HG03432 (cell line): Measurements from ENCODE around the gene TMEM163.

Experiments used
- ATAC-seq: cut with Tn5 transposase; IDR thresholded peaks from one replicate; pipeline ENCODE4 v1.9.1; 2021; ENCODE audit warnings: mild to moderate bottlenecking, moderate library complexity; ENCODE audit not compliant: unreplicated experiment

The TMEM163 gene

DNA sequence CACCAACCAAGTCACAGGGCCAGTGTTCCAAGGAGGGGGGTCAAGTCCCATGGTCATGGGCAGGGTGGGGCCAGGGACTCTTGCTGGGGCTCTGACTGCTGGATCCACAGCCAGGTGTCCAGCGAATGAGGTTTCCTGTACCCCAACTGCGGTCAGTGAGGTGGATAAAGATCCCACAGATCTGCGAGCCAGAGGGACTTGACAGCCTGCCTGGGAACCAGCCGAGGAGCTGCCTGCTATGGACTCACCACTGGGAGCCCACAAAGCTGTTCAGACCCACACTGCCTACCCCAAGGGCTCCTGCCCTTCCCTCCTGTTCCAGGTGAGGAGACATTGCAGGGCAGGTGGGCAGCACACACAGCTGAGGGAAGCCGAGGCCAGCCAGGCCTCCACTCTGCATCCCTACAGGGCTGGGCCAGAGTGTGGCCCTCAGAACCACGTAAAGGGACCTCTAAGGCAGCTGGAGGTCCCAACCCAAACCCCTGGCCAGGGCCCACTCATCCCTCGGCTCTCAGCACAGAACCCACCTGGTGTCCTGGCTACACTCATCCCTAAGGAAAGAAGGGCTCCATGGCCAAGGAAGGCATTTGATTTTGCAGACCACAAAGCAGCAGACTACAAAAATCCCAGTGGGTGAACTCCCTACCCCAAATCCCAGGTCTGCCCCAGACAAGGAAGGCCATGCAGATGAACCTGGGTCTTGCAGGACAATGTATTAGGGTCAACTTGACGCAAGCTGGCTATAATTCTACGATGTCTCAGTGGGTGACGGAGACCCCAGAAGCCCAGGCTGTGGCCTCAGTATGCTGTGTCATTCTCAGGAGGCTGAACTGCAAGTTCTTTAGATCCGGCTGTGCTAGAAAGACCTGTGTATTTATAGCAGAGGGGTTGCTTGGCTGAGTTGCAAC lies 255.8 kb downstream of the TMEM163 start:
- no peak for ATAC-seq

GRCh38 chr2:134462275-134462674 lies 256.5 kb downstream of the TMEM163 start:
- ATAC-seq, result no peak

DNA sequence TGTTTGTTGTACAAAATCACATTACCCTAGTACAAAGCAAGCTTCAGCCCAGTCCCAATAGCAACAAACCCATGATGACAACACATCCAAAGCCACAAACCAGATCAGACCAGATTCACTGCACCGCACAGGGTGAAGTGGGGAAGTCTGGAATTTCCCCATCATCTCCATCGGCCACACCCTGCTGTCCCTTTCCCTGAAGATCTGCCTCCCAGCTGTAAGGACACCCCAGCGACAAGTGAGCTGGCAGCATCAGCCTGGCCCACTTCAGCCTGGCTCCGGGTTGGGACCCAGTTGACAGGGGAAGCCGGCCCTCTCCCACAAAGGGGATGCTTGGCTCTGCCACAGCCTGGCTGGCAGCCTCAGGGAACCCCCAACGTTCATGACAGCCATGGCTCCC lies 257.3 kb downstream of the TMEM163 start:
- ATAC-seq, result no peak

DNA sequence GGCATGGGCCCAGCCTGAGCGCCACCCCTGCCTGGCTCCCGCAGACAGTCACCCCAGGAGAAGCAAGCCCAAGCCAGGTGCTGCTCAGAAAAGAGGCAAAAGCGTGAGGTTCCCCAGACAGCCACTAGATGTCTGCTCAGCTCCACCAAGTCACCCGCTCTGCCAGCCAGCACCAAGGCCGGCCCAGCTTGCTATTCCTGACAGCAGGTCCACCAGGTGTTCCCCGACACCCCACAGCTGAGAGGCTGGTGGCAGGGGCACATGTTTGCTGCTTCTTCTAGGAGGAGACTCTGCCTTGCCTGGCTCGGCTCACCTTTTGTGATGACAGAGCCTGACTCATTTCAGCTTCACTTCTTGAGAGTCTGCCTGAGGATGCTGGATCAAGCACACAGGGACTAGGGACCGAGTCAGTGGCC lies 258.2 kb downstream of the TMEM163 start:
- peak; percentile 90 for ATAC-seq

DNA sequence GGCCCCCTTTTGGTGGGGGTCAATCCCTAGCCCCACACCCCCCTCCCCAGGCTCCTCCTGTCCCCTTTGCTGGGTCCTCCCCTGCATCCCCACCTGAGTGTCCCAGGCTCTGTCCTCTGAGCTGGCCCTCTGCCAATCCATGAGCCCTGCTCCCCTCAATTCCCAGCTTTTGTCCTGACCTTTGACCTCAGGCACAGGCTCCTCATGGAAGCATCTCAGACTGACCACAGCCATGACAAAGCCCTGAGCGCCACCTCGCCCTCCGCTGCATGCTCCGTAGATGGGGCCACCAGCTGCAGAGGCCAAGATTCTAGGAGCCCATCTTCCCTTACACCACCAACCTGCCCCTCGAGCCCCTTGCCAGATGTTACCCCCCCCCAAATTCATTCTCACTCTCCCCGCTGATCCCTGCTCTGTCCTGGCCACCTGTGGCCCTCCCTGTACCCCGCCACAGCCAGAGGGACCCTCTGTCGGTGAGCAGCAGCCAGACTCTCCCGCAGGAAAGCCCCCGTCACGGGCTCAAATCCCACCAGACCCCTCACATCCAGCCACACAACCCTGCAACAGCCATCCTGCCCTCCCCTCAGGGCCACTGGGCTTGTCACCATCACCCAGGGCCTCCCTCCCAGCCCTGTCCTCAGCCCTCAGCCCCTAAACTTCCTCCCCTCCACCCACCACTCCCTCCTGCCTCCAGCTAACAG lies 258.9 kb downstream of the TMEM163 start:
- no peak for ATAC-seq

DNA sequence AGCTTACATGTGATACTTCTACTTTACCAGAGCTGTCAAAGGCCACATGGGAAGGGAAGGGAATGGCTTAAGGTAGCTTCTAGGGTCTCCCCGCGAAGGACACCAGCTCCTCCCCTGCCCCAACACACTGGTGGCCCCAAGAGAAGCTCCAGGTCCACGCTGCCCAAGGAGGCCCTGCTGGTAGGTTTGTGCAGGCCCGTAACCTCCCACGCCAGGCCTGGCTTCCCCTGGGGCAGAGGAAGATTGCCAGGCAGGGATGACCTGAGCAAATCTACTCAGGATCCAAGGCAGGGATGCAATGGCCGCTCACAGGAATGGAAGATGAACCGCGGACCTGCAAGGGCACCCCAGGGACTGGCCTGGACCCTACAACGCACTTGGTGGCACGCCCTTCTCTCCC lies 259.9 kb downstream of the TMEM163 start:
- ATAC-seq, result no peak

- no peak for ATAC-seq
Observed at GRCh38 chr2:134458473-134458853, 260.3 kb downstream of the TMEM163 start.

GRCh38 chr2:134457765-134458472 lies 260.9 kb downstream of the TMEM163 start:
- ATAC-seq, result no peak

DNA sequence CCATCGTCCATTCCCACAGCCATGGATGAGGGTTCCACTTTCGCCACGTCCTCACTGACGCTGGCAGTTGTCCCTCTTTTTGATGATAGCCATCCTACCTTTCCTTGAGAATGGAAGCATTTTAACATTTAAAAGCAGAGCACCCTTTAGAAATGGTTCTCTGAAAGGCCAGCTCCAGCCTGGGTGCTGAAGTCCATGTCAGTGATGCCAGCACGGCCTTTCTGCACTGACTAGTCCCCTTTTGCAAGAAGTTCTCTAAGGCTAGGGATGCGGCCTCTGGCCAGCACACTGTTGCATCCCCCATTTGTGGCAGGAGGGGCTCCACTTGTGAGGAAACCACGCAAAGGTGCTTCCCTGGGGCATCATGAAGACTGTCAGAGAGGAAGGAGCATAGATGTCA lies 261.4 kb downstream of the TMEM163 start:
- no peak for ATAC-seq

DNA sequence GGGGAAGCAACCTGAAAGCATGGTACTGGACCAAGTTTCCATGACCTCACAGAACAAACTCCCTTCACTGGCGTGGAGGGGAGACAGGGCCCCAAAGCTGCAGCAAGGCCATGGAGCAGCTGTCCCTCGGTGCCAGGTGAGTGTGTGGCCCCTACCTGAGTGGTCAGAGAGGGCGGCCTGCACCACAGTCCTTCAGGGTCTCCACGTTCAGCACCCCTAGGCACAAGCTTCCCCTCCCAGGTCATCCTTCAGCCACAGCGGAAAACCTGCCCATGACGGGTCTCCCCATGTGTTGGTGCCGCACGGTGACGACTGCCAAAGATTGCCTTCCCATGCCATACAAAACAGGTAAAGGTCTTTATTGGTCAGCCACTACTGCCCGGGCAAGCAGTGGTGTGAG lies 263.4 kb downstream of the TMEM163 start:
- no peak for ATAC-seq

DNA sequence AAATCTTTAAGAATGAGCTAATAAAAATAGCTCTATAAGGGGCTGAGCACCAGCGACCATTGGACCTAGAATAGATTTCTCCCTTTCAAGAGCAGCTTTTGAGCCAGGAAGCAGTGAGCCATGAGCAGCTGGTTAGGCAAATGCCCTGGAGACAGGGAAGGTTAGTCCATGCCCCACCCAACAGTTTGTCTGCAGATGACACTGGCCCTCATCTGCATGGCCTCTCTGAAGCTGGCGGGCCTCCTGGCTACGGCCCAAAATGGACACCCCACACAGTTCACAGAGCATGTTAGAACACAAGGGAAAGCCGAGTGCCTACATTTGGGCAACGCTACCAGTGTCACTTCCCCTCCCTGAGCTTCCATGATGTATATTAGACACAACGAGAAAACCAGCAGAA lies 263.9 kb downstream of the TMEM163 start:
- no peak for ATAC-seq

DNA sequence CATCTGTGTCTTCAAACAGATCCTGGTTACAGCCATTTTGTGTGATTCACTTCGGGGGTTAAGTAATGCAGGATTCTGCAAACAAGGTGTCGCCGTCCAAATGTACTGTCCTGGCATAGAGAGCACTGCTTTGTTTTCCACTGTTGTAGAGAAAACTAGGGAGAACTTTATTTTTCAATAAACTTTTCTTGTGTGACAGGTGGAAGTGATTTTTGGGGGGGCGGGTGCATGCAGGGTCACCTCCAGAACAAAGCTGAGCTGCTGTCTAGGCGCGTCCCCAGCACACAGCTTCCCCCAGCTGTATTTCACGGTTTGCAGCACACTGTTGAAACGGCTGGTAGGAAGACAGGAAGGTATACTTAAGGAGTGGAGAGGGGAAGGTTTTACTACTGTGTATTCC lies 264.4 kb downstream of the TMEM163 start:
- no peak for ATAC-seq

- ATAC-seq, result no peak
Observed at GRCh38 chr2:134453973-134454372, 264.8 kb downstream of the TMEM163 start.

DNA sequence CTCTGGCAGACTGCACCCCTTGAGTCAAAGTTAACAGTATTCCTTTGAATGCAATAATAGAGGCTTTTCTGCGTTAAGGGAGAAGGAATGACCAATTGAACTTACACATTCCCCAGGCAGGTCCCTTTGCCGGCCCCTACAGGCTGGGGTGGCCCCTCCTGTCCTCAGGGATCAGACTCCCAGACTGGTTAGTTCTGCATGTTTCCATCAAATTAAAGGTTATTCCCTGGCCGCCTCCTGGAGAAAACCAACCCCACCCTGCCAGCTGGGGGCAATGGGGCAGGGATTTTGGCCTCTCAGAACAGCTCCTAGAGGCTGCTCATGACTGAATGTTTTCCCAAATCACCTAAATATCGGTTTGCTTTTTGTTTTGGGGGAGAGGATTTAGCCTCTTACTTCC lies 265.3 kb downstream of the TMEM163 start:
- no peak for ATAC-seq

GRCh38 chr2:134452042-134452733 lies 266.6 kb downstream of the TMEM163 start:
- ATAC-seq, result no peak

- no peak for ATAC-seq
Observed at GRCh38 chr2:134451347-134451630, 267.5 kb downstream of the TMEM163 start.

DNA sequence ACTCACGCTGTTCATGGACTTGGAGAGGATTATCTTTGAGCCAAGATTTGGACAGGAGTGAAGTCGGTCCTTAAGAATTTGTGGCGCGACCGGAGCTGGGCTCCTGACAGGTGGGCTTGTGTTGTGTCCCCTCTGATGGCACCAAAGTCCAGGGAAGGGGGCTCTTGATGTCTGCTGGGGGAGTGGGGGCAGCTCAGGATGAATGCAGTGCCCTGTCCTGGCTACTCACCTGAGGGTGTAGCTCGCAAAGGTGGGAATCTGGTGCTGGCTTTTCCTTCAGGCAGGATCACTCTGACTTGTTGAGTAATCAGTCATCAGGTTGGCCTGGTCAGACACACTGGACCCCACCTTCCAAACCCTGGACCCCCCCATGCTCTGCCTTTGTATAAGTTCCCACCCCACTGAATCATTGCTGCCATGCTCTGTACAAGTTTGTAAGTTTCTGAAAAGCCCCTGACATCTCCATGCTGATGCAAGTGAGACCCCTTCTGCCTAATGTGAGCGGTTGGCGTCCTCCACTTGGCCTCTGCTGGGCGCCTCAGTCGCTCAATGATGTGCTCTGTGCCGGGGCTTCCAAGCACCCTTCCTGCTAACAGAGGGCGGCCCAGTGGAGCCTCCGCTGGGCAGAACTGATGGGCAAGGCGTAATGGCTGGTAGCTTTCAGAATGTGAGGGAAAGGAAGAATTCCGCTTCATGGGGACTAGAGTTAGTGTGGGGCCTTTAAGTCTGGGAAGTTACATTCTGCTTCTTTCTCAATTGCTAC lies 268.9 kb downstream of the TMEM163 start:
- no peak for ATAC-seq

- no peak for ATAC-seq
Observed at GRCh38 chr2:134449157-134449556, 269.6 kb downstream of the TMEM163 start.

GRCh38 chr2:134448650-134449049 lies 270.1 kb downstream of the TMEM163 start:
- no peak for ATAC-seq

- no peak for ATAC-seq
Observed at GRCh38 chr2:134447669-134448068, 271.1 kb downstream of the TMEM163 start.
